Endothelial cell of umbilical vein (primary cell): ENCODE data around the gene PI4KA.
"Not testable (repeated sequence)": the region's sequence is repeated elsewhere in the genome, so short reads cannot be mapped to it uniquely, and the experiment has no call there.

Experiments used
- CTCF ChIP-seq, 2 donors: IDR thresholded peaks; 1 replicate in 1 of 2; 2 replicates in 1 of 2; pipeline ENCODE4 v1.5.1; 2011; ENCODE audit warnings: low read length in 2 of 2, mild to moderate bottlenecking in 2 of 2, moderate library complexity in 2 of 2, control low read depth in 1 of 2, inconsistent platforms in 1 of 2, low read depth in 1 of 2; ENCODE audit not compliant: insufficient read depth in 1 of 2; ENCODE audit errors: extremely low read depth in 1 of 2
- EZH2 ChIP-seq: IDR thresholded peaks from 2 replicates; pipeline ENCODE4 v1.6.1; 2012; ENCODE audit warnings: borderline replicate concordance, low read depth, mild to moderate bottlenecking, moderate library complexity, low read length, inconsistent platforms; ENCODE audit not compliant: severe bottlenecking
- JUN ChIP-seq: IDR thresholded peaks from 2 replicates; pipeline ENCODE4 v1.6.1; 2011; ENCODE audit warnings: borderline replicate concordance, low read depth; ENCODE audit not compliant: insufficient read length, insufficient read depth
- MAX ChIP-seq: IDR thresholded peaks from 2 replicates; pipeline ENCODE4 v1.6.1; 2011; ENCODE audit not compliant: insufficient read depth, insufficient read length
- MYC ChIP-seq: IDR thresholded peaks from one replicate; pipeline ENCODE4 v1.6.1; 2011; ENCODE audit warnings: mild to moderate bottlenecking, low read depth, low read length
- POLR2A ChIP-seq: IDR thresholded peaks from 2 replicates; pipeline ENCODE4 v1.6.1; 2012; ENCODE audit warnings: low read depth, mild to moderate bottlenecking, control low read depth, low read length
- POLR2AphosphoS5 ChIP-seq: IDR thresholded peaks from 2 replicates; pipeline ENCODE4 v1.6.1; 2012; ENCODE audit warnings: low read depth, mild to moderate bottlenecking, control low read depth, low read length, moderate library complexity; ENCODE audit not compliant: insufficient read depth

GRCh38 chr22:20669884-20670283 is 188.7 kb downstream of the PI4KA start:
- not testable (repeated sequence) for TF ChIP-seq CTCF (IDR thresholded peaks at IDR 0.05; ENCODE audit: extremely low read depth in 1 of 2, insufficient read depth in 1 of 2, low read depth in 1 of 2, low read length in 2 of 2); MYC; POLR2A; JUN; POLR2AphosphoS5; EZH2; MAX
